ENCODE data around the gene TTI1. TPM values are rescaled to one million over a fixed set of nuclear protein-coding genes. Genes with fewer than 3 reads are reported as not detected.

The TTI1 gene
- total and polyA plus RNA-seq, 2 donors (not counting 1 experiment from before 2014, with no cell fraction given), result 13.9 to 33.9 TPM

DNA sequence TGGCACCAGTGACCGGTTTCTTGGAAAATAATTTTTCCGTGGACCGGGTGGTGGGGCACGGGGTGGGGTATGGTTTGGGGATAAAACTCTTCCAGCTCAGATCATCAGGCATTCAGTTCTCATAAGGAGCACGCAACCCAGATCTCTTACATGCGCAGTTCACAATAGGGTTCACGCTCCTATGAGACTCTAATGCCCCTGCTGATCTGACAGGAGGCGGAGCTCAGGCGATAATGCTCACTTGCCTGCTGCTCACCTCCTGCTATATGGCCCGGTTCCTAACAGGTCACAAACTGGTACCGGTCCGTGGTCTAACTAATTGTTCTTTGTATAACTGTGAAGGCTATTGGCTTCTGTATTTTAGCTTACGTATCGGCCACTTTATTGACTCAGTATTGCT, 78.6 kb downstream of the TTI1 start:
- no peak overlapping the region for H2AFZ ChIP-seq (ENCODE audit: insufficient read depth, low read depth, low read length, poor library complexity, severe bottlenecking)
- H3K9ac ChIP-seq (ENCODE audit: low read length), result no peak overlapping the region
- H3K4me1 ChIP-seq (ENCODE audit: control insufficient read depth in 2 of 2, insufficient read depth in 2 of 2, low read length in 2 of 2), result no peaks in the 10 kb centered on the region
- no peak overlapping the region for H3K4me3 ChIP-seq (ENCODE audit: control extremely low read depth in 1 of 5, extremely low read depth in 1 of 5, insufficient read depth in 1 of 5, low read depth in 2 of 5, low read length in 4 of 5)
- Mint-ChIP-seq H3K4me3 (no peak overlapping the region), H3K4me1 (no peaks in the 10 kb centered on the region), H3K27me3 (peaks cover 13% of the 10 kb centered on the region), H3K9me3 (ENCODE audit: insufficient read depth) (no peaks in the 10 kb centered on the region), H3K27ac (no peak overlapping the region)
- H3K79me2 ChIP-seq (ENCODE audit: control insufficient read depth, insufficient read depth, low read length), result no peaks in the 10 kb centered on the region
- no peak overlapping the region for H3K27ac ChIP-seq (ENCODE audit: low read length in 2 of 2)
- intact Hi-C loops (cut with micrococcal nuclease), result no loop called here
- ATAC-seq (ENCODE audit: low read depth) (no peak), DNase-seq (no peak)
- TF ChIP-seq, protein P1, sequence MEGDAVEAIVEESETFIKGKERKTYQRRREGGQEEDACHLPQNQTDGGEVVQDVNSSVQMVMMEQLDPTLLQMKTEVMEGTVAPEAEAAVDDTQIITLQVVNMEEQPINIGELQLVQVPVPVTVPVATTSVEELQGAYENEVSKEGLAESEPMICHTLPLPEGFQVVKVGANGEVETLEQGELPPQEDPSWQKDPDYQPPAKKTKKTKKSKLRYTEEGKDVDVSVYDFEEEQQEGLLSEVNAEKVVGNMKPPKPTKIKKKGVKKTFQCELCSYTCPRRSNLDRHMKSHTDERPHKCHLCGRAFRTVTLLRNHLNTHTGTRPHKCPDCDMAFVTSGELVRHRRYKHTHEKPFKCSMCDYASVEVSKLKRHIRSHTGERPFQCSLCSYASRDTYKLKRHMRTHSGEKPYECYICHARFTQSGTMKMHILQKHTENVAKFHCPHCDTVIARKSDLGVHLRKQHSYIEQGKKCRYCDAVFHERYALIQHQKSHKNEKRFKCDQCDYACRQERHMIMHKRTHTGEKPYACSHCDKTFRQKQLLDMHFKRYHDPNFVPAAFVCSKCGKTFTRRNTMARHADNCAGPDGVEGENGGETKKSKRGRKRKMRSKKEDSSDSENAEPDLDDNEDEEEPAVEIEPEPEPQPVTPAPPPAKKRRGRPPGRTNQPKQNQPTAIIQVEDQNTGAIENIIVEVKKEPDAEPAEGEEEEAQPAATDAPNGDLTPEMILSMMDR (IDR thresholded peaks at IDR 0.05), result no peak
- TF ChIP-seq EZH2 (IDR thresholded peaks at IDR 0.05; ENCODE audit: borderline replicate concordance, insufficient read depth, low read depth, low read length, poor library complexity, severe bottlenecking), result no peak
- ChIA-PET CTCF (no interaction called here), POLR2A (no interaction called here)
- no peaks in the 10 kb centered on the region for H4K20me1 ChIP-seq (ENCODE audit: control insufficient read depth, insufficient read depth, low read length, poor library complexity, severe bottlenecking)
- H3K27me3 ChIP-seq (replicated peaks in 1 of 4; ENCODE audit: control extremely low read depth in 1 of 4, control insufficient read depth in 3 of 4, insufficient read depth in 4 of 4, low read length in 3 of 4), result no peaks in the 10 kb centered on the region
- H3K9me3 ChIP-seq (ENCODE audit: control extremely low read depth in 1 of 3, control insufficient read depth in 2 of 3, insufficient read depth in 1 of 3, low read length in 2 of 3), result no peaks in the 10 kb centered on the region
- H3K4me2 ChIP-seq (replicated peaks; ENCODE audit: low read depth, low read length, poor library complexity, severe bottlenecking), result no peak overlapping the region
- WGBS (ENCODE audit: insufficient coverage), result 78% methylated on average over 7 of the region's 14 CpGs
- no peaks in the 10 kb centered on the region for H3K36me3 ChIP-seq (replicated peaks in 1 of 2; ENCODE audit: control extremely low read depth in 1 of 2, control insufficient read depth in 1 of 2, extremely low read depth in 1 of 2, insufficient read depth in 2 of 2, low read length in 1 of 2)

DNA sequence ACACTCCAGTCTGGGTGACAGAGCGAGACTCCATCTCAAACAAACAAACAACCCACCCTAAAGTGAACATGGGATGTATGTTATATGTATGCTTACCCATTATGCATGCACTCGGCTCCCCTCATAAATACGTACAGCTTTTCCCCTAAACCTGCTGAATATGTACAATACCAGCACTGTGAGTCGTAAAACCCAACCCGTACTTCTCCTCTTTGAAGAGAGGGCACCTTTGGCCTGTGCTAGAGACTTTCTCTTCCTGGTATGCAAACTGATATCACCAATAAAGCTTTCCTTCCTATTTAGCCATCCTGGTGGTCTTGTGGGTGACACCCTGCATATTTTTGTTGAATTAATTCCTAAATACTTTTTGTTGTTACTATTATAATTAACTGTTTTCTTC, 79.1 kb downstream of the TTI1 start:
- no peaks in the 10 kb centered on the region for H3K9me3 Mint-ChIP-seq (ENCODE audit: insufficient read depth)
- intact Hi-C loops (cut with micrococcal nuclease), result no loop called here
- WGBS (ENCODE audit: insufficient coverage), result 88% methylated on average over 3 of the region's 5 CpGs
- no peak for ATAC-seq (ENCODE audit: low read depth)
- CTCF ChIA-PET, result no interaction called here
- TF ChIP-seq, protein P1 (IDR thresholded peaks at IDR 0.05), result no peak
- no peak for TF ChIP-seq EZH2 (IDR thresholded peaks at IDR 0.05; ENCODE audit: borderline replicate concordance, insufficient read depth, low read depth, low read length, poor library complexity, severe bottlenecking)
- Histone ChIP-seq H3K27me3 (replicated peaks in 1 of 4; ENCODE audit: control extremely low read depth in 1 of 4, control insufficient read depth in 3 of 4, insufficient read depth in 4 of 4, low read length in 3 of 4) (no peaks in the 10 kb centered on the region), H3K27ac (ENCODE audit: low read length in 2 of 2) (no peak overlapping the region), H3K79me2 (ENCODE audit: control insufficient read depth, insufficient read depth, low read length) (no peaks in the 10 kb centered on the region), H2AFZ (ENCODE audit: insufficient read depth, low read depth, low read length, poor library complexity, severe bottlenecking) (no peak overlapping the region), H3K36me3 (replicated peaks in 1 of 2; ENCODE audit: control extremely low read depth in 1 of 2, control insufficient read depth in 1 of 2, extremely low read depth in 1 of 2, insufficient read depth in 2 of 2, low read length in 1 of 2) (no peaks in the 10 kb centered on the region), H3K9ac (ENCODE audit: low read length) (no peak overlapping the region), H4K20me1 (ENCODE audit: control insufficient read depth, insufficient read depth, low read length, poor library complexity, severe bottlenecking) (no peaks in the 10 kb centered on the region), H3K4me2 (replicated peaks; ENCODE audit: low read depth, low read length, poor library complexity, severe bottlenecking) (no peak overlapping the region), H3K9me3 (ENCODE audit: control extremely low read depth in 1 of 3, control insufficient read depth in 2 of 3, insufficient read depth in 1 of 3, low read length in 2 of 3) (no peaks in the 10 kb centered on the region), H3K4me3 (ENCODE audit: control extremely low read depth in 1 of 5, extremely low read depth in 1 of 5, insufficient read depth in 1 of 5, low read depth in 2 of 5, low read length in 4 of 5) (no peak overlapping the region), H3K4me1 (ENCODE audit: control insufficient read depth in 2 of 2, insufficient read depth in 2 of 2, low read length in 2 of 2) (no peaks in the 10 kb centered on the region)
- H3K27ac Mint-ChIP-seq, result no peak overlapping the region
- H3K27me3 Mint-ChIP-seq, result peaks cover 13% of the 10 kb centered on the region
- no peak overlapping the region for H3K4me3 Mint-ChIP-seq
- POLR2A ChIA-PET, result no interaction called here
- DNase-seq, result no peak
- no peaks in the 10 kb centered on the region for H3K4me1 Mint-ChIP-seq

Data from B cell (primary cell).